ENCODE results near the gene MYLK2. TPM values are rescaled to one million over a fixed set of nuclear protein-coding genes. Genes with fewer than 3 reads are reported as not detected.

The MYLK2 gene
- total and polyA plus RNA-seq, 2 experiments from 2014 or later: 0.15 TPM; not detected in 1

DNA sequence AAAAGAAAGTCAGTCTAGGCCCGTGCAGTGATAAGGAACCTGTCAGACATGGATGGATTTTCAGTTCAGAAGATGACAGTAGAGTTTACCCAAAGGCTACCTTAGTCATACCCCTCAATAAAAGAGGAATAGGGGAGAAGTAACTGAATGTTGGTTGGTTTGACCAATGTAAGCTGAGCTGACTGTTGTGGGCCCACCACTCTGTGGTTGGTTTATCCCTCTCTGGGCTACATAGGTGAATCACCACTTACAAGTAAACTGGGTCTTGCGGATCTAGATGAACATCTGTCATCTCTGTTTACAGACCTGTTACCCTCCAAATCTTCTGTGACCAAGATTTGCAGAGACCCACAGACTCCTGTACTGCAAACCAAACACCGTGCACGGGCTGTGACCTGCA, 37.2 kb upstream of the MYLK2 start:
- DNase-seq (ENCODE audit: low read depth in 1 of 2, low spot score in 1 of 2): no peak

DNA sequence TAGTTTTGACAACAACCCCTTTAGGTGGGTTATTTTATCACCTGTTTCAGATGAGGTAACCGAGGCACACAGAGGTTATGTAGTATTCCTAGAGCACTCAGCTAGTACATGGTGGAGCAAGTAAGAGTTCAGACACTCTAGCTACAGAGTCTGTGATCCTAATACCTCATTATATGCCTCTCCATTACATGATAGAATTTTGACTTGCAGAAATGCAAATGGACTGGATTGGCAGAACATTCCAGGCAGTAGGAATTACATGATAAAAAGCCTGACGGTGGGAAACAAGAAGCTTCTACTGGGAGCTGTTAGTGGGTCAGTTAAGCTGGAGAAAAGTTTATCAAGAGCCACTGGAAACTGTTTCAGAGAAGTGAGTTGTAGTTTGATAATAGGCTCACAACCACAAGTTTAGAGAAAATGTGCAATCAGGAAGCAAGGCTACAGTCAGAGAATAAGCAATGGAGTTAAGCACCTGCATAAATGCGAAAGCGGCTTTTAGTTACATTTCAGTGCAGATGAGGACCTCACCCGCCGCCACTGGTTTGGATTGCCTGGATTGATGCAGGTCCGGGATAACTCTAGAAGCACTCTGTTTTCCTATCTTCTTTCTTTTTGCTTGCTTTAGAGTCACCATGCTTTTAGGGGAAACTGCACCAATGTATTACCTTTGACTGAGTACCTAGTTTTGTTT, 34.7 kb upstream of the MYLK2 start:
- TF ChIP-seq, protein P1, sequence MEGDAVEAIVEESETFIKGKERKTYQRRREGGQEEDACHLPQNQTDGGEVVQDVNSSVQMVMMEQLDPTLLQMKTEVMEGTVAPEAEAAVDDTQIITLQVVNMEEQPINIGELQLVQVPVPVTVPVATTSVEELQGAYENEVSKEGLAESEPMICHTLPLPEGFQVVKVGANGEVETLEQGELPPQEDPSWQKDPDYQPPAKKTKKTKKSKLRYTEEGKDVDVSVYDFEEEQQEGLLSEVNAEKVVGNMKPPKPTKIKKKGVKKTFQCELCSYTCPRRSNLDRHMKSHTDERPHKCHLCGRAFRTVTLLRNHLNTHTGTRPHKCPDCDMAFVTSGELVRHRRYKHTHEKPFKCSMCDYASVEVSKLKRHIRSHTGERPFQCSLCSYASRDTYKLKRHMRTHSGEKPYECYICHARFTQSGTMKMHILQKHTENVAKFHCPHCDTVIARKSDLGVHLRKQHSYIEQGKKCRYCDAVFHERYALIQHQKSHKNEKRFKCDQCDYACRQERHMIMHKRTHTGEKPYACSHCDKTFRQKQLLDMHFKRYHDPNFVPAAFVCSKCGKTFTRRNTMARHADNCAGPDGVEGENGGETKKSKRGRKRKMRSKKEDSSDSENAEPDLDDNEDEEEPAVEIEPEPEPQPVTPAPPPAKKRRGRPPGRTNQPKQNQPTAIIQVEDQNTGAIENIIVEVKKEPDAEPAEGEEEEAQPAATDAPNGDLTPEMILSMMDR (IDR thresholded peaks at IDR 0.05; ENCODE audit: low read depth, low read length): no peak
- DNase-seq (ENCODE audit: low read depth in 1 of 2, low spot score in 1 of 2): no peak
- Histone ChIP-seq H3K27ac (no peak overlapping the region), H3K9me3 (ENCODE audit: low read depth) (no peaks in the 10 kb centered on the region), H3K4me1 (ENCODE audit: low read depth) (peaks cover 6% of the 10 kb centered on the region), H3K4me3 (no peak overlapping the region), H3K36me3 (peaks cover 30% of the 10 kb centered on the region), H3K27me3 (no peaks in the 10 kb centered on the region)

More for the DNA sequence above, 37.2 kb upstream of the MYLK2 start:
- Histone ChIP-seq H3K4me3 (no peak overlapping the region), H3K4me1 (ENCODE audit: low read depth) (no peaks in the 10 kb centered on the region), H3K36me3 (peaks cover 50% of the 10 kb centered on the region), H3K27me3 (no peaks in the 10 kb centered on the region), H3K27ac (no peak overlapping the region), H3K9me3 (ENCODE audit: low read depth) (no peaks in the 10 kb centered on the region)
- TF ChIP-seq, protein P1 (IDR thresholded peaks at IDR 0.05; ENCODE audit: low read depth, low read length): no peak

DNA sequence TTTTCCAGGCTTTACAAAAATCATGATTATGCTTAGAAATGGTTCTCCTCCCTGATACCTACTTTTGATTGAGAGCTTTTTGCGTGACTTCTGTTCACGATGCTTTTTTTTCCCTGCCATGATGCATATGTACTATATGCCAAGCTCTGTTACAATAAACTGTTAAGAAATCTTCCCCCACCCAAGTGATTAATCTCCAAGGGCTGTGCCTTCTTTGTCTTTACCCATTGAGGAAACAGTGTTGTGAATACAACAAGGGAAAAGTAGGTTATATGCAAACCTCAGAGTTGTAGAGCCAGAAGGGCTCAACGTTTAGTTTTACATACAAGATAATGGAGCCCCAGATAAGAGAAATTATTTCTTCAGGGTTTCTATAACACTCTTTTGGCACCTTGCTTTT, 34.1 kb upstream of the MYLK2 start:
- TF ChIP-seq, protein P1 (IDR thresholded peaks at IDR 0.05; ENCODE audit: low read depth, low read length): no peak
- no peaks in the 10 kb centered on the region for H3K27me3 ChIP-seq
- peaks cover 30% of the 10 kb centered on the region for H3K36me3 ChIP-seq
- DNase-seq (ENCODE audit: low read depth in 1 of 2, low spot score in 1 of 2): no peak
- H3K9me3 ChIP-seq (ENCODE audit: low read depth): no peaks in the 10 kb centered on the region
- no peak overlapping the region for H3K4me3 ChIP-seq
- H3K4me1 ChIP-seq (ENCODE audit: low read depth): peaks cover 6% of the 10 kb centered on the region
- H3K27ac ChIP-seq: no peak overlapping the region

DNA sequence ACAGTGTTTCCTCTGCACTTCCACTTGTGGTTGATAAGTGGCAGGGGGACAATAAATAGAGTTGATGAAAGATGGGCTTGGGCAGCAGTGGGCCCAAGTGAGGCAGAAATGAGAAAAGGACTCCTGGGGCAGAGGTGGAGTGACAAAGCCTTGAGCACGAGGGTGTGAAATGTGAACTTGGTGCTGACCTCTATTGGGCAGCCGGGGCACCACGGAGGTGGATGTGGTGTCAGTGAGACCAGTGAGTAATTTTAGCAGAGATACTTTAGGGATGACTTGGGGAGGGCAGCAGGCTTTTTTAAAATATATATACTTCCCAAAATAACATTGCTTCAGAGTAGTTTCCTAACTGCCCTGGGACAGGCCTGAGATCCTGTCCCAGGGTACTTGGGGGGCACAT, 30.6 kb upstream of the MYLK2 start:
- Histone ChIP-seq H3K27ac (no peak overlapping the region), H3K27me3 (no peaks in the 10 kb centered on the region), H3K4me1 (ENCODE audit: low read depth) (peaks cover 6% of the 10 kb centered on the region), H3K36me3 (peaks cover 22% of the 10 kb centered on the region), H3K4me3 (no peak overlapping the region), H3K9me3 (ENCODE audit: low read depth) (no peaks in the 10 kb centered on the region)
- TF ChIP-seq, protein P1 (IDR thresholded peaks at IDR 0.05; ENCODE audit: low read depth, low read length): peak; percentile 25
- DNase-seq (ENCODE audit: low read depth in 1 of 2, low spot score in 1 of 2): peak in 1 of 2 donors; percentile 36

DNA sequence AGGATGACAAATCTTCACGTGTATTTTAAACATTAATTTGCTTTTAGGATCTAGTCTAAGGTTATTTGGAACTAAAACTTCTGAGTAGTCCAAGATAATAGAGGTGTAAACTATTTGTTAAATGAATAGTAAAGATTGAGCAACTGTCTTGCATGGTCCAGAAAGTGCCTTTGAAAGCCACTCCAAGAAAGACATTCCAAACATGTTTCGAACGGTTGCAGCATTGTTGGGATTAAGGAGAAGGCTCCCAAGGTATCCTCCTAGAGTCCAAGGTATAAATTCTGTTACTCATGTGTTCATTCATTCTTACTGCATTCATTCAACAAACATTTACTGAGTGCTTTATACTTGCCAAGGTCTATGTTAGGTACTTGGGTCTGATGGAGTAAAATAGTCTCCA, 28.8 kb upstream of the MYLK2 start:
- DNase-seq (ENCODE audit: low read depth in 1 of 2, low spot score in 1 of 2): peak in 1 of 2 donors; percentile 24
- no peaks in the 10 kb centered on the region for H3K9me3 ChIP-seq (ENCODE audit: low read depth)
- H3K4me3 ChIP-seq: no peak overlapping the region
- TF ChIP-seq, protein P1 (IDR thresholded peaks at IDR 0.05; ENCODE audit: low read depth, low read length): no peak
- peaks cover 19% of the 10 kb centered on the region for H3K36me3 ChIP-seq
- no peak overlapping the region for H3K27ac ChIP-seq
- peaks cover 6% of the 10 kb centered on the region for H3K4me1 ChIP-seq (ENCODE audit: low read depth)
- H3K27me3 ChIP-seq: no peaks in the 10 kb centered on the region

Data from cardiac muscle cell (in vitro differentiated cells and primary cell).